GM19438 (cell line): ENCODE measurements around the gene RPL38.
"Not testable (repeated sequence)": the region's sequence is repeated elsewhere in the genome, so short reads cannot be mapped to it uniquely, and the experiment has no call there.

Experiments
- ATAC-seq: cut with Tn5 transposase; IDR thresholded peaks from one replicate; pipeline ENCODE4 v1.9.1; 2021; ENCODE audit warnings: low read depth; ENCODE audit not compliant: unreplicated experiment

RPL38 gene

GRCh38 chr17:74182041-74182723 is 21.3 kb upstream of the RPL38 start:
- no peak for ATAC-seq

GRCh38 chr17:74183411-74183810 is 20.1 kb upstream of the RPL38 start:
- no peak for ATAC-seq

GRCh38 chr17:74185571-74186185 is 17.8 kb upstream of the RPL38 start:
- ATAC-seq: no peak

DNA sequence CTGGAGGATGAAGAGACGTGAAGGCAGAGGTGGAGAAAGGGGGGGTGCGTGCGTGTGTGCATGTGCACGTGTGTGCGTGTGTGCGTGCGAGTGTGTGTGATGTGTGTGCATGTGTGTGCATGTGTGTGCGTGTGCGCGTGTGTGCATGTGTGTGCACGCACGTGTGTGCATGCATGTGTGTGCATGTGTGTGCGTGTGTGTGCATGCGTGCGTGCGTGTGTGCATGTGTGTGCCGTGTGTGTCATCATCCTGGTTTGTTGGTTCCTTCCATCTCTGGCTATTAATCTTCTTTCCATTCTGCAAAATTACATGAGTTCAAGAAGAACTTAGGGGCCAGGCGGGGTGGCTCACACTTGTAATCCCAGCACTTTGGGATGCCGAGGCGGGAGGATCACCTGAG is 17.0 kb upstream of the RPL38 start:
- ATAC-seq: no peak

GRCh38 chr17:74187761-74188160 is 15.7 kb upstream of the RPL38 start:
- ATAC-seq: no peak

DNA sequence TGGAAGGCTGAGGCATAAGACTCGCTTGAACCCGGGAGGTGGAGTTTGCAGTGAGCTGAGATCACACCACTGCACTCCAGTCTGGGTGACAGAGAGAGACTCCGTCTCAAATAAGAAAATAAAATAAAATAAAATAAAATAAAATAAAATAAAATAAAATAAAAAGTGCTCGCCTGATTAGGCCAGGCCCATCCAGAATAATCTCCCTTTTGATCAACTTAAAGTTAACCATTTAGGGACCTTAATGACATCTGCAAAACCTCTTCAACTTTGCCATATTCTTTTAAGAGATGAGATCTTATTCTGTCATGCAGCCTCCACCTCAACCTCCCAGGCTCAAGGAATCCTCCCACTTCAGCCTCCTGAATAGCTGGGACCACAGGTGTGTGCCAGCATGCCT is 14.8 kb upstream of the RPL38 start:
- ATAC-seq: not testable (repeated sequence)

GRCh38 chr17:74190154-74190553 is 13.3 kb upstream of the RPL38 start:
- ATAC-seq: no peak

DNA sequence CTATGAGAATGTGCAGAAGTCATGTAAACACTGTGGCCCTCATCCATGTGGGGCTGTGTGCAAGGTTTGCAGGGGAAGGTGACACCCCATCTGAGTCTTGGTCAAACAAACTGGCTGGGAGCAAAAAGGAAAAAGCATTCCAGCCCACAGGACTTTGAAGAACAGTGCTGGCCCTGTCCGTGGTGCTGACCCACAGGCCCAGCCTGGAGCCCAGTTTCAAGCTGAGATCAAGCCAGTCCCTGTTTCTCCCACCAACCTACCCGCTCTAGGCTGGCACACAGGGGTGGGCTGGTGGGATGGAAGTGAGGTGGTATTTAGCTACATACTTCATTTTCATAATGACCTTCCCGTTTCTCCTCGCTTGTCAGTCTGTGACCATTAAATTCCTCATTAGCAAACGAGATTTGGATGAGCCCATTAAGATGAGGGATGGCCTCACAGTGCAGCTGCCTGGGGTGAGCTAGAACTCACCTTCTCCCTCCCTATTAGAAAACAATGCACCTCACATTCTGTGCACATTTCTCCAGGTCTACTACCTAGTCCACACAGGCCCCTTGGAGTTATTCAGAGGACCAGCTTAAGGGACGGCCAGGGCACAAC is 12.6 kb upstream of the RPL38 start:
- ATAC-seq: no peak

- ATAC-seq: no peak
Observed at GRCh38 chr17:74192950-74193781, 10.3 kb upstream of the RPL38 start.

DNA sequence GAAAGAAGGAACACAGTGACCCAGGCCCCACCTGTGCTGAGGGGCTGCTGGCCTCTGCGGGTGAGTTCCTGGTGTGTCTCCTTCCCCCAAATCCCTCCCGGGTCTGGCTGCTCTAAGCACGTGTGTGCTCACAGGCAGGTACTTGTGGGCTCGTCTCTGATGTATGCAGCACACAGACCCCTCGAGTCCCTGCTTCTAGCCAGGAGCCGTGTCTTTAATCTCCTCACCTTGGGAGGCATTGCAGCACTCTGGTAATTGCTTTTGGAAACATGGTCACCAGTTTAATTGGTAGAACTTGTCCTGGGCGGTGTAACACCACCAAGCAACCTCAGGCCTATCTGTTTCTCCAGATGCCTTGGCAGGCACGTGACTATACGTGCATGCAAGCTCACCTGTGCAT is 8.8 kb upstream of the RPL38 start:
- no peak for ATAC-seq

DNA sequence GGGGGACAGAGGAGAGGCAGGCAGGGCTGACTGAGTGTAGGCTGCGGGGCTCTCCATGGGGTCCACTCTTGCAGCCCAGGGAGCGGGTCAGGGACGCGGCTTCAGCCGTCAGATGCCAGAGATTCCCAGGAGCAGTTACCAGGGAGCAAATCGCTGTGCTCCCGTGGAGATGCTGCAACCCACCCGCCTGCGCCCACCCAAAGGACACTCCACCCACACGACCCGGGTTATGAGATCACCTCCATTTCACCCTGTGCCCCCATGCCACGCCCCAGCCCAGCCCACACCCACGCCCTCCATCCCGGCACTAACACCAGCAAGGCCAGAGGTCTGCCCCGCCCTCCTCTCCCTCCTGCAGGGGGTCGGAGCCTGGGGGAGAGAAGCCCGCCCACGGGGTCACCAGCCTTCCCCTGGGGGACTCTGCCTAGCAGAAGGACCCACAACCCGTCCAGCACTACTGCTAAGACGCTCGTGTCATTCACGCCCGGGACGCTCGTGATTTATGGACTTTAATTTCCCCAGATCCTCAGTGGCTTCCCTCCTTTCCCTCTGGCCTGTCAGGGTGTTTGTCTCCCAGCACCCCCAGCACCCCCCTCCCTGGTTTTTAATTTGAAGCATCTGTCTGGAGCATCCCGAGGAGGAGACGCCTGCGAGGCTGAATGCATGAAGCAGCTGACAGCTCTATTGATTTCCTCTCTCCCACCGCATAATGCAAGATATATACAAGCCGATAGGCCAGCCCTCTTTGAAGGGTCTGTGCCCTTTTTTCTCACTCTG is 6.7 kb upstream of the RPL38 start:
- no peak for ATAC-seq

DNA sequence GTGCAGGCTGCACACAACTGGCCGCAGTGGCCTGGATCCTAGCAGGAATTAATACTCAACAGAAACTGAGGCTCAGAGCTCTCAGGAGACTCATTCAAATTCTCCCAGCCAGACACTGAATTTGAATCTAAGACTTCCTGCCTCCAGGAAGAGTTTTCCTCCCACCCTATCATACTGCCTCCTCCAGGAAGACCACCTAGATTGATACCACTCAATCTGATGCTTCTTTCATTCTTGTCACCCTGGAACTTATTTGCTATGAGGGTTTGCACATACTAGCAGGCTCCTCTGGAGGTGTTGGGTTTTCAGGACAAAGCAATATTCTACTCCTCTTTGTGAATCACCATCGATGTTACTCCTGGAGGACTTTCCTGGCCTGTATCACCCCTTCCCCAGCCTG is 5.7 kb upstream of the RPL38 start:
- ATAC-seq: no peak

DNA sequence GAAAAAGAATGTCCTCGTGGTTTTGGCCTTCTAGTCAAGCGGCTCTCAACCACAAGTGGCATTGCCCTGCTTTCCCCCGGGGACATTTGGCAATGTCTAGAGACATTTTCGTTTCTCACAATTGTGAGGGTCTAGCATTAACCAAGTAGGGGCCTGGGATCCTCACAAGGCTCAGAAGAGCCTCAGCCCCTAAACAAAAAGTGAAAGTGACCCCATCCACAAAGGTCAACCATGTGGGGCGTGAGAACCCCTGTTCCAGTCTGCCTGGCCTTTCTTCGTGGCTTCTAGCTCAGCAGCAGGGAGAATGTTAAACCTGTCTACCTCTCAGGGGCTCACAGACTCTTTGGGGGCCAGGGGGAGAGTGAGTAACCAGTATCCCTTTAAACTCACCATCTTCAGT is 4.8 kb upstream of the RPL38 start:
- no peak for ATAC-seq

DNA sequence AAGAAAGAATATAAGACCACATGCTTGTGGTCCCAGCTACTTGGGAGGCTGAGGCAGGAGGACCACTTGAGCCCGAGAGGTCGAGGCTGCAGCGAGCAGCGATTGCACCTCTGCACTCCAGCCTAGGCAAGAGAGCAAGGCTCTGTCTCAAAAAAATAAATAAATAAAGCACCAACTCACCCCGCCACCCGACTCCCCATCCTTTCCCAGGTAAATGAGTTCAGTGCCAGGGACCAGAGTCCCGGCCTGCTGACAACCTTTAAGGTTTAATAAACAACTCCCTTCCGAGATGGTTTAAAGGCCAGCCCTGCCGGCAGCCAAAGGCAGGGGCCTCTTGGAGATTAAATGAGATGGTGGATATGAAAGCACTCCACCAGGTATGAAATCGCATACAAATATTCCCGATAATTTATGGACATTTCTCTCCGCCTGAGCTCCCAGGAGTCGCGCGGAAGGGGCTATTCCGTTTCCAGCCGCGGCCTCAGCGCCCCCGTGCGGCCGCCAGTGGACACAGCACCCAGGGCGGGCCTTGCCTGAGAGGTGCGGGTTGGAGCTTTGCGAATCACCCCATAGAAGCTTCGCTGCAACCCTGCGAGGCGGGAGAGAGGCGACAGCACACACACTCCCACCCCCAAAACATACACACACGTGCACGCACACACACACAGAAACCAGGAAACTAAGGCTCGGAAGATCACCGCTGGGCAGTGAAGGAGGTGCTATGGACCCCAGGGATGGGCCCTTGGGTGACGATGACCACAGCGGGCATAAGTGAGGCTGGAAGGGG is 4.0 kb upstream of the RPL38 start:
- ATAC-seq: no peak

- no peak for ATAC-seq
Observed at GRCh38 chr17:74200112-74200511, 3.4 kb upstream of the RPL38 start.

DNA sequence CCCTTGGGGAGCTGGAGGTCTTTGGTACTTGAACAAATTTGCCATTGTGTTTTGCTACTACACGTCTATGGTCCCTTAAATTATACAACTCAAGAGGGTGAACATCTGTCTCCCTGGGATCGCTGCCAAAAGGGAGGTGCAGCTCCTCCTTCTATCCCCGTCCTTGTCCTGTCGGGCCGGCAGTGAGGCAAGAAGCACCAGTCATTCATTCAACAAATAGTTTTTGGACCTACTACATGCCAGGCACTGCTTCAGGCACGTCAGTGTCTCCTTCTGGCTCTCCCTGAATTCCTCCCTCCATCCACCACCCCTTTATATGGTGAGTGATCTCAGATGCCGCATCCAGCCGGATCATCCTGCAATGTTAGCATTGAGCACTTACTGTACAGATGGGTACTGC is 2.2 kb upstream of the RPL38 start:
- no peak for ATAC-seq

- no peak for ATAC-seq
Observed at GRCh38 chr17:74201948-74202347, 1.5 kb upstream of the RPL38 start.

DNA sequence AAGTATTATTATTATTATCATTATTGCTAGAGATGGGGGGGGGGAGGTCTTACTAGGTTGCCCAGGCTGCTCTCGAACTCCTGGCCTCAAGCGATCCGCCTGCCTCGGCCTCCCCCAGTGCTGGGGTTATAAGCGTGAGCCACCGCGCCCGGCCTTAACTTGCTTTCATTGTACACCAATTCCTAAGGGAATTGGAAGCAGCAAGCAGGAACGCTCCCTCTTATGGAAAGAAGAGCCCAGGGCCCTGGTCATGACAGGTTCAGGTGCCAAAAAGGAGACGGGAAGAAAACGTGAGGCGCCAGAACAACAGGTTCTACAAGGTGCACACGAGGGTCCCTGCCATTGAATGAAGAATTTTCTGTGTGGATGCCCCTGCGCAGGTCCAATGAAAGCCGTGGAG is 540 bp upstream of the RPL38 start:
- ATAC-seq: no peak

- ATAC-seq: no peak
Observed at GRCh38 chr17:74204474-74204873, 996 bp downstream of the RPL38 start.

GRCh38 chr17:74205274-74205673 is 1.8 kb downstream of the RPL38 start:
- no peak for ATAC-seq
